Measurements from ENCODE around the gene ATXN1. TPM values are rescaled to one million over a fixed set of nuclear protein-coding genes. Genes with fewer than 3 reads are reported as not detected.
A peak's percentile ranks its signal among the peaks of the same experiment; 100 is the strongest.

Gene ATXN1
- polyA plus RNA-seq, 1 donor (not counting 4 experiments of a cell fraction or from before 2014, with no cell fraction given), result 9.7 TPM

DNA sequence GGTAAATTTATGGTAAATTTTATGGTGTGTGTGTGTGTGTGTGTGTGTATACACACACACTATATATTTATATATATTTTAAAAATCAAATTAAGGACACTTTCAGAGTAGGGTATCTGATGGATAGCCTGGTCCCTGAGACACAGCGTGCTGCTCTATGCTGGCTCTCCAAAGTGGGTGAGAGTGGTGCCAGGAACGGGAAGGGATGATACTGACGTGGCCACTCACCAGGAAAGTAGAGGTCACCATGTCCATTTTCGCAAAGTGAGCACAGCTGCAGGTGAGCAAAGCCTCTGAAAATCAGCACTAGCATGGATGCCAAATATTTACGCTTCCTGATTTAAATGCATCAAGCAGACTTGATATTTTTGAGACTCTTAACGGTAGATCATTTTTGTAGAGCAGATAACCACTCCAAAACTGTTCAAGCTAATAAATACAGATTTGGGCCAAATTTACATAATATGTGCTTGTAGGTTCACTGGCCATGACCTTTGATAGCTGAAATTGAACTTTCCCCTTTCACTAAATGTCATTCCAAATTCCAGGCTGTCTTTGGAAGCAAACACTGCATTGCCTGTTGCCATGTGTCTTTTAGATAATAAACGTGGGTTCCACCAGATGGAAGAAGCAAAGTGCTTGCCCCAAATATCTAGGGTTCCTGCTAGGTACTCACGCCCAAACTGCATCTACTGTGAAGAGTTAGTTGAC is 116.6 kb downstream of the ATXN1 start:
- dilution Hi-C loops (cut with MboI; ENCODE audit: extremely low pct_ligation_motif_present, low sequenced_read_pairs), result no loop called here
- H3K36me3 ChIP-seq (ENCODE audit: control insufficient read depth in 2 of 2, extremely low read depth in 1 of 2, insufficient read depth in 2 of 2, low read length in 2 of 2), result peaks cover 0 to 1% of the 10 kb centered on the region in 2 experiments
- no peak overlapping the region for H3K4me2 ChIP-seq (ENCODE audit: control insufficient read depth, extremely low read depth, insufficient read depth, low read depth, low read length)
- no peak overlapping the region for H3K4me3 ChIP-seq (ENCODE audit: control insufficient read depth in 2 of 3, extremely low read depth in 1 of 3, insufficient read depth in 2 of 3, low read depth in 1 of 3, low read length in 3 of 3)
- FAIRE-seq, result no peak
- no peak overlapping the region for H3K9ac ChIP-seq (ENCODE audit: control insufficient read depth, extremely low read depth, insufficient read depth, low read length)
- H3K79me2 ChIP-seq (ENCODE audit: control insufficient read depth, insufficient read depth, low read length), result no peaks in the 10 kb centered on the region
- no peaks in the 10 kb centered on the region for H4K20me1 ChIP-seq (ENCODE audit: control insufficient read depth, extremely low read depth, insufficient read depth, low read length)
- DNase-seq (ENCODE audit: low read depth, low spot score), result no peak
- H3K4me1 ChIP-seq (ENCODE audit: control insufficient read depth, extremely low read depth, insufficient read depth, low read length), result peaks cover 12% of the 10 kb centered on the region
- H3K9me1 ChIP-seq (ENCODE audit: control insufficient read depth, extremely low read depth, insufficient read depth, low read length), result no peaks in the 10 kb centered on the region
- TF ChIP-seq, protein P1, sequence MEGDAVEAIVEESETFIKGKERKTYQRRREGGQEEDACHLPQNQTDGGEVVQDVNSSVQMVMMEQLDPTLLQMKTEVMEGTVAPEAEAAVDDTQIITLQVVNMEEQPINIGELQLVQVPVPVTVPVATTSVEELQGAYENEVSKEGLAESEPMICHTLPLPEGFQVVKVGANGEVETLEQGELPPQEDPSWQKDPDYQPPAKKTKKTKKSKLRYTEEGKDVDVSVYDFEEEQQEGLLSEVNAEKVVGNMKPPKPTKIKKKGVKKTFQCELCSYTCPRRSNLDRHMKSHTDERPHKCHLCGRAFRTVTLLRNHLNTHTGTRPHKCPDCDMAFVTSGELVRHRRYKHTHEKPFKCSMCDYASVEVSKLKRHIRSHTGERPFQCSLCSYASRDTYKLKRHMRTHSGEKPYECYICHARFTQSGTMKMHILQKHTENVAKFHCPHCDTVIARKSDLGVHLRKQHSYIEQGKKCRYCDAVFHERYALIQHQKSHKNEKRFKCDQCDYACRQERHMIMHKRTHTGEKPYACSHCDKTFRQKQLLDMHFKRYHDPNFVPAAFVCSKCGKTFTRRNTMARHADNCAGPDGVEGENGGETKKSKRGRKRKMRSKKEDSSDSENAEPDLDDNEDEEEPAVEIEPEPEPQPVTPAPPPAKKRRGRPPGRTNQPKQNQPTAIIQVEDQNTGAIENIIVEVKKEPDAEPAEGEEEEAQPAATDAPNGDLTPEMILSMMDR (optimal IDR thresholded peaks at IDR 0.05 in 1 of 3, IDR thresholded peaks at IDR 0.05 in 1 of 3, conservative IDR thresholded peaks at IDR 0.05 in 1 of 3; ENCODE audit: extremely low read depth in 1 of 3, insufficient read depth in 2 of 3, low read length in 3 of 3), result no peak
- TF ChIP-seq EZH2 (IDR thresholded peaks at IDR 0.05; ENCODE audit: low read length), result no peak
- no peaks in the 10 kb centered on the region for H3K9me3 ChIP-seq (ENCODE audit: control insufficient read depth, low read depth, low read length)
- no peaks in the 10 kb centered on the region for H3K27me3 ChIP-seq (ENCODE audit: control insufficient read depth, extremely low read depth, insufficient read depth, low read length)
- no peak overlapping the region for H3K27ac ChIP-seq (ENCODE audit: control insufficient read depth, insufficient read depth, low read length)
- H2AFZ ChIP-seq (ENCODE audit: control insufficient read depth, low read length), result no peak overlapping the region

GRCh38 chr6:16639684-16640480 is 121.4 kb downstream of the ATXN1 start:
- Histone ChIP-seq H3K79me2 (ENCODE audit: control insufficient read depth, insufficient read depth, low read length) (no peaks in the 10 kb centered on the region), H2AFZ (ENCODE audit: control insufficient read depth, low read length) (no peak overlapping the region), H3K4me1 (ENCODE audit: control insufficient read depth, extremely low read depth, insufficient read depth, low read length) (peaks cover 32% of the 10 kb centered on the region), H3K9me3 (ENCODE audit: control insufficient read depth, low read depth, low read length) (no peaks in the 10 kb centered on the region), H3K4me3 (ENCODE audit: control insufficient read depth in 2 of 3, extremely low read depth in 1 of 3, insufficient read depth in 2 of 3, low read depth in 1 of 3, low read length in 3 of 3) (no peak overlapping the region), H3K9me1 (ENCODE audit: control insufficient read depth, extremely low read depth, insufficient read depth, low read length) (peaks cover 2% of the 10 kb centered on the region), H3K27me3 (ENCODE audit: control insufficient read depth, extremely low read depth, insufficient read depth, low read length) (no peaks in the 10 kb centered on the region), H4K20me1 (ENCODE audit: control insufficient read depth, extremely low read depth, insufficient read depth, low read length) (no peaks in the 10 kb centered on the region), H3K27ac (ENCODE audit: control insufficient read depth, insufficient read depth, low read length) (peak overlapping the region; percentile 28), H3K9ac (ENCODE audit: control insufficient read depth, extremely low read depth, insufficient read depth, low read length) (no peak overlapping the region), H3K4me2 (ENCODE audit: control insufficient read depth, extremely low read depth, insufficient read depth, low read depth, low read length) (peak overlapping the region; percentile 37), H3K36me3 (ENCODE audit: control insufficient read depth in 2 of 2, extremely low read depth in 1 of 2, insufficient read depth in 2 of 2, low read length in 2 of 2) (no peaks in the 10 kb centered on the region)
- FAIRE-seq (peak; percentile 69), DNase-seq (ENCODE audit: low read depth, low spot score) (no peak)
- no peak for TF ChIP-seq EZH2 (IDR thresholded peaks at IDR 0.05; ENCODE audit: low read length)
- TF ChIP-seq, protein P1 (optimal IDR thresholded peaks at IDR 0.05 in 1 of 3, IDR thresholded peaks at IDR 0.05 in 1 of 3, conservative IDR thresholded peaks at IDR 0.05 in 1 of 3; ENCODE audit: extremely low read depth in 1 of 3, insufficient read depth in 2 of 3, low read length in 3 of 3), result no peak
- dilution Hi-C loops (cut with MboI; ENCODE audit: extremely low pct_ligation_motif_present, low sequenced_read_pairs), result no loop called here

All from keratinocyte (primary cell).